ENCODE measurements around the gene TNFRSF13B.
"Not testable (repeated sequence)": the region's sequence is repeated elsewhere in the genome, so short reads cannot be mapped to it uniquely, and the experiment has no call there.

Gene TNFRSF13B

DNA sequence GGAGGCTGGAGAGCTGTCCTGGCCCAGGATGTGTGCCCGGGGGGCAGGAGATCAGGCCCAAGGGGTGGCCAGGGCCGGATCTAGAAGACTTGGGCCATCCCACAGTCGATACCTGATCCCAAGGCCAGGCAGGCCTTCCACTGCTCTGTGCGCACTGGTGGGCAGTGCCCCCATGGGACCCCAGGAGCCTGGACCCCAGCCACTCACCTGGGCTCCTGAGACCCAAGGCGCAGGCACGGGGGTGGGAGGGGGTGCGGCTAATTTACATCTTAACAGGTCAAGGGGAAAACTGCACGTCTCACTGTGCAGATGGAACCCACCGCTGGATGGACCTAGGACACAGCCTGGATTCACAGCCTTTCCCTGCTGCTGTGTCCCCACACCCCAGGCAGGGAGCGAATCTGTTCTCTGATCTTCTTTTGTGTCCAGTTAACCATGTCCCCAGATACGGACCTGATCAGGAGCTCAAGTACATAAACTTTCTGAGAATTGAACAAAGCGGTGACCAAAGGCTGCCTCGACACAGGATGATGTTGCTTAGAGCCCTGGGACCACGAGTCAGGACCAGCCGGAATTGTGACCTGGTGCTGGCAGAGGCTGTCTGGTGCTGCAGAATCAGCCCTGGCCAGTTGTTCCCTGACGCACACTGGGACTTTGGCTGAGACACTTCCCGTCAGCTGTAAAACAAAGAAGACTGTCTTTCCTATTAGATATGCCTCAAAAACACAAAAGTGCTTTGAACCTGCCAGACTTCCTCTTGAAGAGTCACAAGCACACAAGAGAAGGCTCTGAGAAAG is 60.6 kb downstream of the TNFRSF13B start:
- peak; percentile 70 for DNase-seq (ENCODE audit: low spot score)

DNA sequence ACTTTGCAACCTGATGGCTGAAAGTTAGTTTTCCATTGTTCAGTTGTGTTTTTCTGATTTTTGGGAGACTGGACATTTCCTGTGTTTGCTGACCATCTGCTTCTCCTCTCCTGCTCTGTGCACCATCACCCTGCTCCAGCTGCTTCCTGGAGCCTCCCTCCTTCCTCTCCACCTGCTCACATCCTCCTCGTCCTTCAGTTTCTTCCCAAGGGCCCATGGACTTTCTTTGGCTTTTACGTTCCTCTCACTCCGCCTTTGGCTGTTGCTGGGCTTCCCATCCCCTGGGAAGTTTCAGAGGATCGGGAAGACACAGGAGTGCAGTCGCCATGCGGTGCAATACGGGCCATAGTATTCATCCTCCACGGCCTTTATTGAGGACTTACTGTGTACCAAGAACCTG is 61.6 kb downstream of the TNFRSF13B start:
- DNase-seq (ENCODE audit: low spot score) = no peak

DNA sequence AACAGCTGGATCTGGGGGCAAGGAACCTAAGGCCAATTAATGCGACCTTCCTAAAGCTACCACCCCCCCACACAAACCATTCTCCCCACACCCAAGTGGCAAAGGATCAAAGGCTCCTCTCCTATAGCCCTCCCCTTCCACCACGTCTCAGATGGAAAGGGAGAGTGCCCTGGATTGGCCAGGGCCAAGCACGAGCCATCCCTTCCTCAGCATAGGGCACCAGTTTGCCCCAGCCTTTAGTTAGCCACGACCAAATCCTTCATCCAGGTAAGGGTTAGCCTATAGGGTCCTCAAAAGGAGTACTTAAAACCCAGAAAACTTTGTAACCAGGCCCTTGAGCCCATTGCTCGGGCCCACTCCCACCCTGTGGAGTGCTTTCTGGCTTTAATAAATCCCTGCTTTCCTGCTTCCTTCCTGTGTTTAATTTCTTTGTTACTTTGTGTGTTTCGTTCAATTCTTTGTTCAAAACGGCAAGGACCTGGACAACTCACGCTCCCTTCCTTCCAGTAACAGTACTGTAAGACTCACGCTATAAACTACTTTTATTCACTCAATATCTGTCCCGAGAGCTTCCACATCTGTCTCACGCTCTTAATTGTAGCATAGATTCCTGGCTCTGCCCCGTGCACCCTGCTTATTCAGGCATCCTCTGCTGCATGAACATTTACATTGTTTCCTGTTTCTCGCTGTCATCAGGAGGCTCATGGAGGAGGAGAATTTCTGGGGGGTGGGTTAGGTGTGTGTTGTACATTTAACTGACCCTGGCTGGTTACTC is 62.3 kb downstream of the TNFRSF13B start:
- no peak for DNase-seq (ENCODE audit: low spot score)

DNA sequence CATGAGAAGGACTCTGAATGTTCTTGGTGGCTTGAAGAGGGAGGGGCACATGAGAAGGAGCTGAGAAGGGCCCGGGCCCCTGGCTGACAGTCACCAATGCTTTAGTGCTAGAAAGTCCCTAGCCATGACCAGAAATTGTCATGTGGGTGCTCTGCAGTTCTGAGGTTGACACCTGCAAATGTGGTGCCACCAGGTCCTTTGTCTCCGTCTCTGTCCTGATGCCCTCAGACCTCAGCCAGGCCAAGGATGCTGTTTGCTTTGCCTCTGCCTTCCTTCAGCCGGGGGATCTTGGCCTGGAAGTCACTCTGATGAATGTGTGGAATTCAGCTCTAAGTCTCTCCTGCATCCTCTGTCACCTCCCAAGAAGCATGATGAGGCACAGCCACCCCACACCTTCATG is 63.6 kb downstream of the TNFRSF13B start:
- no peak for DNase-seq (ENCODE audit: low spot score)

DNA sequence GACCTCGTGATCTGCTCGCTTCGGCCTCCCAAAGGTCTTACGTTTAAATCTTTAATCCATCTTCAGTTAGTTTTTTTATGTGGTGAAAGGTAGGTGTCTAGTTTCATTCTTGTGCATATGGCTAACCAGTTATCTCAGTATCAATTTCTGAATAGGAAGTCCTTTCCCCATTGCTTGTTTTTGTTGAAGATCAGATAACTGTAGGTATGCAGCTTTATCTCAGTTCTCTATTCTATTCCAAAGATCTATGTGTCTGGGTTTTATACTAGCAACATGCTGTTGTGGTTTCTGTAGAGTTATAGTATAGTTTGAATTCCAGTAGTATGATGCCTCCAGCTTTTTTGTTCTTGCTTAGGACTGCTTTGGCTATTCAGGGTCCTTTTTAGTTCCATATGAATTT is 65.2 kb downstream of the TNFRSF13B start:
- DNase-seq (ENCODE audit: low spot score) = no peak

DNA sequence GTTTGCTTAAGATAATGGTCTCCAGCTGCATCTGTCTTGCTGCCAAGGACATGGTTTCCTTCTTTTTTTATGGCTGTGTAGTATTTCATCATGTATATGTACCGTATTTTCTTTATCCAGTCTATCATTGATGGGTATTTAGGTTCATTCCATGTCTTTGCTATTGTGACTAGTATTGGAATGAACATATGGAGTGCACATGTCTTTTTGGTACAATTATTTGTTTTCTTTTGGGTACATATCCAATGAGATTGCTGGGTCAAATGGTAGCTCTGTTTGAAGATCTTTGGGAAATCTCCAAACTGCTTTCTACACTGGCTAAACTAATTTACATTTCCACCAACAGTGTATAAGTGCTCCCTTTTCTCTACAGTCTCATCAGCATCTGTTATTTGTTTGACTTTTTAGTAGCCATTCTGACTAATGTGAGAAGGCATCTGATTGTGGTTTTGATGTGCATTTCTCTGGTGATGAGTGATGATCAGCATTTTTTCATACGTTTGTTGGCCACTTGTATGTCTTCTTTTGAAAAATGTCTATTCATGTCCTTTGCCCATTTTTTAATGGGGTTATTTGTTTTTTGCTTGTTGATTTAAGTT is 66.2 kb downstream of the TNFRSF13B start:
- no peak for DNase-seq (ENCODE audit: low spot score)

DNA sequence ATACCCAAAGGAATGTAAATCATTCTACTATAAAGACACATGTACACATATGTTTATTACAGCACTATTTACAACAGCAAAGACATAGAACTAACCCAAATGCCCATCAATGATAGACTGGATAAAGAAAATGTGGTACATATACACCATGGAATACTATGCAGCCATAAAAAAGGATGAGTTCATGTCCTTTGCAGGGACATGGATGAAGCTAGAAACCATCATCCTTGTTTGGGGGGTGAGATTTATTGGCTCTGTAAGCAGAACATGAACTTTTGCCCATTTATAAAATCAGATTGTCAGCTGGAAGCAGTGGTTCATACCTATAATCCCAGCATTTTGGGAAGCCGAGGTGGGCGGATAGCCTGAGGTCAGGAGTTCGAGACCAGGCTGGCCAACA is 68.8 kb downstream of the TNFRSF13B start:
- not testable (repeated sequence) for DNase-seq (ENCODE audit: low spot score)

DNA sequence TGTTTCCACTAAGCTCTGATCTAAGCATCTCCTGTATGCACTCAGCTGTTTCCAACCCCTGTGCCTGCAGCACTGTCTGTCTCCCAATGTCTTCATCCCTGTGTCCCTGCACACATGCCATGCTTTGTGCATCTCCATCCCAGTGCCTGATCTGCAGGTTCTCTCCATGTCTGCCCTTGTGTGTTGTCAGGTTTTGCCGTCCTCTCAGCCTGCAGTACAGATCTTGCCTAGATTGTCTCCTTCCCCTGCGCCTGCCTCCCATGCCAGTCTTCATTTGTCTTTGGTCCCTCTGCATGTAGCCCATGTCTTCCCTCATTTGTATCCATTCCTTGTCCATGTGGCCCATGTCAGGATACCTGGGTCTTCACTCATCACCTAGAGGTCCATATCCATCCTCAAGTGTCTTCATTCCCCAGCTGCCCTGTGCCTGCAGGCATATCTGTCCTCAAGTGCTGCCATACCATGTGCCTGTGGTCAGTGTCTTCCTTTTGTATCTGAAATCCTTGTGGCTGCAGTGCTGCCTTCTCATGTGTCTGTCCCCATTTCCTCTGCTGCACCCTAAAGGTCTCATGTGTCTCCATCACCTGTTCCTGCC is 71.5 kb downstream of the TNFRSF13B start:
- DNase-seq (ENCODE audit: low spot score) = no peak

DNA sequence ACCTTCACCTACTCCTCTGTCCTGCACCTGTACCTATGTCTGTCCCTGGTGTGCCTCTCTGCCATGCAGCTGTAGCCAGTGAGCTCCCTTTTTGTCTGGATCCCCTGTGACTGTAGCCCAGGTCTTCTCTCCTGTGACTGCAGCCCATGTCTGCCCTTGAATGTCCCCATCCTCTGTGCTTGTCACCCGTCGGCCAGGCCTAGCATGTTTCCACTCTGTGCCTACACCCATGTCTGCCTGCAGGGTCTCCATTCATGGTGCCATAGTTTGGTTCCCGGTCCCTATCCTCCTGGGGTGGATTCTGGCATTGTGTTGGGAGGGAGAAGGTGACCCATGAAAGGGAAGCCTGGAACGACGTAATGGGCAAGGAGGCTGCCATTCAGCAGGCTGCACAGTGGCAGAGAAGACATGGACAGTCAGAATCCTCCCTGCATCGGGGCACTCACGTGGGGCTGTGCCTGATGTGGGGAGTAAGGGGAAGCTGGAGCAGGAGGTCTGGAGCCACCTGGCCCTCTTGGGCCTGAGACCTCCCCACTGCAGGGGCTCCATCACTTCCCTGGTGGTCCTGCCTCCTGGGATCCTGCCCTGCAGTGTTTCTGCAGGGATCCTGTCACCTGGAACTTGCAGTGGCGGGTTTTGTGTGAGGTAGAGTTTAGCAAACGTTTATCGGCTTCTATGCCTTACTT is 74.6 kb downstream of the TNFRSF13B start:
- DNase-seq (ENCODE audit: low spot score) = not testable (repeated sequence)

DNA sequence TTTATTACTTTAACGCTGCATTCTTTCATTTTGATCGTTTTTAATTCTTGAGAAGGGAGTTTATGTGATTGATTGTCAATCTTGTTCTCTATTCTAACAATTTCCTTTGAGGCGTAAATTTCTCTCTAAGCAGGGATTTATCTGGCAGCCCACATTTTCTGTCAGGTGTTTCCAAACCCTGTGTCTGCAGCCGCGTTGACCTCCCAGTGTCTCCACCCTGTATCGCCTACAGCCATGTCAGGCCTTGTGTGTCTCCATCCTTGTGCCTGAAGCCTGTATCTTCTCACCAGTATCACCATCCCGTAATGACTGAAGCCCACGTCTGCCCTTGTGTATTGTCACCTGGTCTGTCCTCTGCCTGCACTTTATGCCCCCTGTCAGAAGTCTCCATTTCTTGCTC is 75.7 kb downstream of the TNFRSF13B start:
- DNase-seq (ENCODE audit: low spot score) = not testable (repeated sequence)

DNA sequence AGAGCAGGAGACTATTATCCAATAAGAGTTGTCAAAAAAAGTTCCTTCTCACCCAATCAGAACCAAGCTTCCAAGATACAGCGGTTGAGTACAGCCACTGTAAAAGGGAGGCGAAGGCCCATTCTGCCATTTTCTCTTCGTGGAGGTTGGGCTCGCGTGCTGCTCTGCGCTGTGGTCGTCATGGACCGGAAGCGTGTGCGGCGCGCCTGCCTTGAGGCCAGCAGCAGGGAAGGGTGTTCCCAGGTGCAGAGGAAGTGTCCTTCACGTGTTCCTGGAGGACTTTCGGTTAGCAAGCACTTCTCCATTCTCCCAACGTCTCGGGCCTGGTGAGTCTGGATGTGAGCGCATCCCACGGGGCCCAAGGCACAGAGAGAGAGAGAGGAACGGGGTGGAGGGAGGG is 78.4 kb downstream of the TNFRSF13B start:
- DNase-seq (ENCODE audit: low spot score) = not testable (repeated sequence)

DNA sequence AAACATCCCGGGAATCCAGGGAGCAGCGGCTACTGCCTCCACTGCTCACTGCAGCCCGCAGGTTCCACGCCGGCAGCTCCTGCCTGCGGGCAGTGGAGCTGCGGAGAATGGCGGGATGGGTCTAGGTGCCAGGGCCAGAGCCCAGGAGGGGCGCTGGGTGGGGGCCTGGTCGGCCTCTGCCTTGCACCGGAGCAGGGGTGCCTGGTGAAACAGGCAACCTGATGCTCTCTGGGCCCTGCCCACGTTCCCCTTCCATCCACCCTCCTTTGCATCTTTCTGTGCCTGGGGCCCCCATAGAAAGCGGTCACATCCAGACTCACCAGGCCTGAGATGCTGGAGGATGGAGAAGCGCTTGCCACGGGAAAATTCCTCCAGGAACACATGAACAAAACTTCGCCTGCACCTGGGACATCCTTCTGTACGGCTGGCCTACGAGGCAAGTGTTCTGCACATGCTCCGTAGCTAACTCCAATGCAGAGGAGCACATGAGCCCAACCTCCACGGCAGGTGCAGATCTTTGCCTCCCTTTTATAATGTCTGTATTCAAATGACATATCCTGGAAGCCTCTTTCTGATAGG is 79.0 kb downstream of the TNFRSF13B start:
- not testable (repeated sequence) for DNase-seq (ENCODE audit: low spot score)

DNA sequence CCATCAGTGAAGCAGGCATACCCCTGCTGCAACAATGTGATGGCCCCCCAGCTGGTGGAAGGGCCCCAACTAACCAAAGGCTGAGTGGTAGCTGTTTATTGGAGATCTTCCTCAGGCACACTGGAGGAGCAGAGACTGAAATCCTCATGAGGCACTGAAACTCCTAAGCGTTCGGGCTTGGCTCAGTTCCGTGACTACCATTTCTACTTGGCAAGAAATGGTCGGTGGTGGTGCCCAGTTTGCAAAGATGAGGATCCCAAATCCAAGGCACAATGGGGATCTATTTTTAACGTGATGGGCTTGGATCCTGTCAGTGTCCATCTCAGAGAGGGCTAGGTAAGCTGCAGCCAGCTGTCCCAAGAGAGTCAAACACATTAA is 82.8 kb downstream of the TNFRSF13B start:
- no peak for DNase-seq (ENCODE audit: low spot score)
